Cardiac fibroblast (primary cell): ENCODE results near the gene LRWD1.

ENCODE experiments used
- DNase-seq, 2 donors: peaks; one replicate each; pipeline versions ENCODE4 v3.0.0 to v3.0.0-alpha.2; 2010; ENCODE audit warnings: low read depth in 2 of 2
- H3K4me3 ChIP-seq, 2 donors: replicated peaks in 1 of 2; 1 replicate in 1 of 2; 2 replicates in 1 of 2; pipeline ENCODE4 v1.5.1; 2011; ENCODE audit warnings: low read depth in 2 of 2, low read length in 2 of 2, mild to moderate bottlenecking in 2 of 2, moderate library complexity in 1 of 2
- TF ChIP-seq, protein P1 (sequence below): IDR thresholded peaks from one replicate; pipeline ENCODE4 v1.5.1; 2011; ENCODE audit warnings: low read depth, mild to moderate bottlenecking, low read length, inconsistent platforms

Gene LRWD1

DNA sequence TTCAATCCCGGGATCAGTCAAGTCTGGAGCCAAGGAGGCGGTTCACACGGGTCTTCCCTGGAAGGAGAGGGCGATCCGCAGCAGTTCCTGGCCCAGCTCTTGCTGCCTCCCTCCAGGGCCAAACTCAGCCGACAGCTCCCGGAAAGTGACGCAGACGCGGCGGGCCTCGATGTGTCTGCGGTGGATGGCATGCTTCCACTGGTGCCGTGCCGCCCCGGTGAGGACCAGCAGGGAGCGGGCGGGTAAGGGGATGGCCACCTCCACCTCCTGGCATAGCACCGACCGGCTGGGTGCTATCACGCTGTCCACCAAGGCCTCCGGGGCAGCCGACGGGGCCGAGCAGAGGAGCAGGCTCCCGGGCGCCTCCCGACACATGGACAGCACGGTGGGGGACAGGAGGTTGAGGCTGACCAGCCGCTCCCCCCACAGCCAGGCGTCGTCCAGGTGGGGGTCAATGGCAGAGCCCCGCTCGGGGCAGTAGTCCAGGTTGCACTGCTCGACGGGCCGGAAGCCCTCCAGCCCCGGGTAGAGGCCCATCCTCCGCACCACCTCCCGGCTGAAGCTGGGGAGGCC lies 7.3 kb upstream of the LRWD1 start:
- DNase-seq, result no peak
- no peak overlapping the region for H3K4me3 ChIP-seq
- TF ChIP-seq, protein P1, sequence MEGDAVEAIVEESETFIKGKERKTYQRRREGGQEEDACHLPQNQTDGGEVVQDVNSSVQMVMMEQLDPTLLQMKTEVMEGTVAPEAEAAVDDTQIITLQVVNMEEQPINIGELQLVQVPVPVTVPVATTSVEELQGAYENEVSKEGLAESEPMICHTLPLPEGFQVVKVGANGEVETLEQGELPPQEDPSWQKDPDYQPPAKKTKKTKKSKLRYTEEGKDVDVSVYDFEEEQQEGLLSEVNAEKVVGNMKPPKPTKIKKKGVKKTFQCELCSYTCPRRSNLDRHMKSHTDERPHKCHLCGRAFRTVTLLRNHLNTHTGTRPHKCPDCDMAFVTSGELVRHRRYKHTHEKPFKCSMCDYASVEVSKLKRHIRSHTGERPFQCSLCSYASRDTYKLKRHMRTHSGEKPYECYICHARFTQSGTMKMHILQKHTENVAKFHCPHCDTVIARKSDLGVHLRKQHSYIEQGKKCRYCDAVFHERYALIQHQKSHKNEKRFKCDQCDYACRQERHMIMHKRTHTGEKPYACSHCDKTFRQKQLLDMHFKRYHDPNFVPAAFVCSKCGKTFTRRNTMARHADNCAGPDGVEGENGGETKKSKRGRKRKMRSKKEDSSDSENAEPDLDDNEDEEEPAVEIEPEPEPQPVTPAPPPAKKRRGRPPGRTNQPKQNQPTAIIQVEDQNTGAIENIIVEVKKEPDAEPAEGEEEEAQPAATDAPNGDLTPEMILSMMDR, result no peak

- TF ChIP-seq, protein P1, result no peak
- DNase-seq, result no peak
- H3K4me3 ChIP-seq, result no peak overlapping the region
Observed at GRCh38 chr7:102459221-102459844, 5.5 kb upstream of the LRWD1 start.

- DNase-seq, result no peak
- no peak overlapping the region for H3K4me3 ChIP-seq
- TF ChIP-seq, protein P1, result no peak
Observed at GRCh38 chr7:102460467-102460866, 4.3 kb upstream of the LRWD1 start.

- TF ChIP-seq, protein P1, result no peak
- peak overlapping the region; percentile 100 for H3K4me3 ChIP-seq
- peak; percentile 22 to 24 for DNase-seq
Observed at GRCh38 chr7:102463841-102464576, 775 bp upstream of the LRWD1 start.

GRCh38 chr7:102466097-102466496 lies 1.3 kb downstream of the LRWD1 start:
- DNase-seq, result no peak
- H3K4me3 ChIP-seq, result peak overlapping the region in 1 of 2 donors; percentile 100

DNA sequence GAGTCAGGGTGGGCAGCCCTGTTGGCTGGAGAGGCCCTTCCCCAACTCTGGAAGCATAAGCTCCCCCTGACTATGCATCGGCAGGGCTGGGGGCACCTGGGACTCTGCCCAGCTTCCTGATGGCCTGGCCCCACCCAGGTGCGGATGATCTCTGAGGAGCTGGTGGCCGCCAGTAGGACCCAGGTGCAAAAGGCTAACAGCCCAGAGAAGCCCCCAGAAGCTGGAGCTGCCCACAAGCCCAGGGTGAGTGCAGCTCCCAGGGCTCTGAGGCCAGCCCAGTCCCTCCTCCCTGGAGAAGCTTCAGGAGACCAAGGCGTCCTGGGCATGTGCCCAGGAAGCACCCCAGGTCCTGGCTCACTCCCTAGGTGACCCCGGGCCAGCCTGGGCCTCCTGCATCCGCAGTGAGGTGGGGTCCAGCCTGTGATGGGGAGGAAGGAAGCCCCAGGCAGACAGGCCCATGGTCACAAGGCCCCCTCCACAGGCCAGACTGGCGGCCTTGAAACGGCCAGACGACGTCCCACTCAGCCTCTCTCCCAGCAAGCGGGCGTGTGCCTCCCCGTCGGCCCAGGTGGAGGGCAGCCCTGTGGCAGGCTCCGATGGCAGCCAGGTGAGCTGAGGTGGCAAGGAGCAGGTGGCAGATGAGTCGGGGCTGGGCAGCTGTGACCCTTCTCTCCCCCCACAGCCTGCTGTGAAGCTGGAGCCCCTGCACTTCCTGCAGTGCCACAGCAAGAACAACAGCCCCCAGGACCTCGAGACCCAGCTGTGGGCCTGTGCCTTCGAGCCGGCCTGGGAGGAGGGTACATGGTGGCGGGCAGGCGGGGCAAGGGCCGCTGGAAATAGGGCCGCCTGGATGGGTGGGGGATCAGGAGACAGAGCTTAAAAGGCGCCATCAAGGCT lies 3.0 kb downstream of the LRWD1 start:
- TF ChIP-seq, protein P1, result no peak
- no peak for DNase-seq
- no peak overlapping the region for H3K4me3 ChIP-seq

More at GRCh38 chr7:102466097-102466496, 1.3 kb downstream of the LRWD1 start:
- TF ChIP-seq, protein P1, result no peak
